H1 (cell line): ENCODE measurements around the gene HRCT1. TPM values are rescaled to one million over a fixed set of nuclear protein-coding genes. Genes with fewer than 3 reads are reported as not detected.

ENCODE experiments used
- polyA plus RNA-seq, 7 experiments: library from polyadenylated mRNA; depleted of rRNA in 3 of 7; stranded (reverse) in 5 of 7; unstranded in 2 of 7; fragments of >200 nt in 5 of 7; fragments of 200-250 nt in 2 of 7; gene quantifications; 1 replicate in 5 of 7; 2 replicates in 1 of 7; 4 replicates in 1 of 7; pipeline versions ENCODE4 v1.2.1 to v1.2.3, GENCODE V29; 2011 to 2013; ENCODE audit warnings: missing spikeins in 2 of 7, mixed read lengths in 2 of 7
- total RNA-seq: library from RNA; stranded (reverse); fragmentation: NEBNext Ultra II Directional; extraction: Animal tissue kit (Norgen Biotek cat#: 25700); gene quantifications from 2 replicates; pipeline ENCODE4 v1.2.1, GENCODE V29; 2021

The HRCT1 gene
- total and polyA plus RNA-seq, 2 of the 8 experiments (the other 6 are each of a cell fraction or from before 2014, with no cell fraction given): not detected

Other genes with a start within 250 kb of the HRCT1 start
- gene RMRP, start 248.2 kb upstream of the HRCT1 start, total RNA-seq: 14,987 and 16,528 TPM in 2 replicates
- 105 and 169 TPM in 2 replicates for gene RMRP, start 248.2 kb upstream of the HRCT1 start, polyA plus RNA-seq (2011; rRNA removed)
- gene CCDC107, start 247.9 kb upstream of the HRCT1 start, total RNA-seq: 9.0 and 10.5 TPM in 2 replicates
- gene CCDC107, start 247.9 kb upstream of the HRCT1 start, polyA plus RNA-seq (2011; rRNA removed): 8.2 and 8.6 TPM in 2 replicates
- gene ARHGEF39, start 241.0 kb upstream of the HRCT1 start, total RNA-seq: 17.5 and 18.6 TPM in 2 replicates
- gene ARHGEF39, start 241.0 kb upstream of the HRCT1 start, polyA plus RNA-seq (2011; rRNA removed): 15.9 and 18.7 TPM in 2 replicates
- gene CA9, start 232.3 kb upstream of the HRCT1 start, total RNA-seq: 1.3 and 1.4 TPM in 2 replicates
- 1.8 and 2.4 TPM in 2 replicates for gene CA9, start 232.3 kb upstream of the HRCT1 start, polyA plus RNA-seq (2011; rRNA removed)
- gene TPM2, start 216.3 kb upstream of the HRCT1 start, total RNA-seq: 181 and 197 TPM in 2 replicates
- 62.5 and 71.2 TPM in 2 replicates for gene TPM2, start 216.3 kb upstream of the HRCT1 start, polyA plus RNA-seq (2011; rRNA removed)
- gene TLN1, start 174.0 kb upstream of the HRCT1 start, total RNA-seq: 87.9 and 90.1 TPM in 2 replicates
- 28.1 and 42.4 TPM in 2 replicates for gene TLN1, start 174.0 kb upstream of the HRCT1 start, polyA plus RNA-seq (2011; rRNA removed)
- 24.4 and 26.5 TPM in 2 replicates for gene CREB3, start 173.5 kb upstream of the HRCT1 start, total RNA-seq
- gene CREB3, start 173.5 kb upstream of the HRCT1 start, polyA plus RNA-seq (2011; rRNA removed): 25.7 and 29.1 TPM in 2 replicates
- 69.1 and 71.9 TPM in 2 replicates for gene GBA2, start 157.0 kb upstream of the HRCT1 start, total RNA-seq
- gene GBA2, start 157.0 kb upstream of the HRCT1 start, polyA plus RNA-seq (2011; rRNA removed): 64.2 and 81.4 TPM in 2 replicates
- 21.8 and 22.7 TPM in 2 replicates for gene RGP1, start 156.9 kb upstream of the HRCT1 start, total RNA-seq
- 11.8 and 13.9 TPM in 2 replicates for gene RGP1, start 156.9 kb upstream of the HRCT1 start, polyA plus RNA-seq (2011; rRNA removed)
- gene MSMP, start 151.9 kb upstream of the HRCT1 start, total RNA-seq: not detected in 2 replicates
- 0.53 and 1.3 TPM in 2 replicates for gene MSMP, start 151.9 kb upstream of the HRCT1 start, polyA plus RNA-seq (2011; rRNA removed)
- gene NPR2, start 114.6 kb upstream of the HRCT1 start, total RNA-seq: 11.0 and 14.3 TPM in 2 replicates
- 13.7 and 17.0 TPM in 2 replicates for gene NPR2, start 114.6 kb upstream of the HRCT1 start, polyA plus RNA-seq (2011; rRNA removed)
- gene SPAG8, start 93.9 kb upstream of the HRCT1 start, total RNA-seq: 0.37 and 0.55 TPM in 2 replicates
- 0.31 and 0.44 TPM in 2 replicates for gene SPAG8, start 93.9 kb upstream of the HRCT1 start, polyA plus RNA-seq (2011; rRNA removed)
- gene HINT2, start 91.2 kb upstream of the HRCT1 start, total RNA-seq: 32.1 and 34.8 TPM in 2 replicates
- 51.2 and 62.1 TPM in 2 replicates for gene HINT2, start 91.2 kb upstream of the HRCT1 start, polyA plus RNA-seq (2011; rRNA removed)
- not detected in 2 replicates for gene FAM221B, start 77.5 kb upstream of the HRCT1 start, total RNA-seq
- 0.03 TPM in 1 of 2 replicates, not detected in the other for gene FAM221B, start 77.5 kb upstream of the HRCT1 start, polyA plus RNA-seq (2011; rRNA removed)
- gene TMEM8B, start 77.0 kb upstream of the HRCT1 start, total RNA-seq: 5.7 and 7.5 TPM in 2 replicates
- gene TMEM8B, start 77.0 kb upstream of the HRCT1 start, polyA plus RNA-seq (2011; rRNA removed): 10.4 and 12.2 TPM in 2 replicates
- gene OR13J1, start 35.8 kb upstream of the HRCT1 start, total RNA-seq: not detected in 2 replicates
- gene OR13J1, start 35.8 kb upstream of the HRCT1 start, polyA plus RNA-seq (2011; rRNA removed): not detected in 2 replicates
- not detected in 2 replicates for gene SPAAR, start 3.3 kb downstream of the HRCT1 start, total RNA-seq
- gene SPAAR, start 3.3 kb downstream of the HRCT1 start, polyA plus RNA-seq (2011; rRNA removed): 0.27 and 0.33 TPM in 2 replicates
- gene OR2S2, start 52.0 kb downstream of the HRCT1 start, total RNA-seq: not detected in 2 replicates
- gene OR2S2, start 52.0 kb downstream of the HRCT1 start, polyA plus RNA-seq (2011; rRNA removed): not detected in 2 replicates
- gene RECK, start 130.7 kb downstream of the HRCT1 start, total RNA-seq: 9.8 and 10.0 TPM in 2 replicates
- 5.0 and 5.4 TPM in 2 replicates for gene RECK, start 130.7 kb downstream of the HRCT1 start, polyA plus RNA-seq (2011; rRNA removed)
- gene GLIPR2, start 230.5 kb downstream of the HRCT1 start, total RNA-seq: 7.9 and 8.9 TPM in 2 replicates
- gene GLIPR2, start 230.5 kb downstream of the HRCT1 start, polyA plus RNA-seq (2011; rRNA removed): 10.2 and 12.0 TPM in 2 replicates